Caco-2 (cell line): ENCODE results near the gene TRPV5. TPM values are rescaled to one million over a fixed set of nuclear protein-coding genes. Genes with fewer than 3 reads are reported as not detected.

Source experiments
- BruUV-seq: library from RNA; stranded (reverse); fragments of 400-500 nt; replicated peaks from 2 replicates; lab custom pipeline; 2021; lab: Mats Ljungman, UMichigan
- CTCF ChIA-PET: fragments of 300-600 bp; sonication (Branson Sonifier 250); formaldehyde crosslinking; loops from one replicate; lab custom pipeline; 2022; ENCODE audit warnings: antibody characterized with exemption; lab: Charles Lee
- POLR2A ChIA-PET: fragments of 300-600 bp; sonication (Branson Sonifier 250); formaldehyde crosslinking; loops from one replicate; lab custom pipeline; 2022; ENCODE audit warnings: antibody characterized with exemption; lab: Charles Lee
- DNase-seq, 2 experiments: peaks; one replicate each; pipeline versions ENCODE4 v3.0.0 to v3.0.0-alpha.2; 2020 to 2022
- H3K27me3 ChIP-seq: replicated peaks from 2 replicates; pipeline ENCODE4 v1.6.0; 2011; ENCODE audit warnings: low read length; ENCODE audit not compliant: control insufficient read depth, insufficient read depth
- H3K36me3 ChIP-seq: 2 replicates; pipeline ENCODE4 v1.5.1; 2011; ENCODE audit warnings: low read length; ENCODE audit not compliant: control insufficient read depth, insufficient read depth
- H3K4me1 ChIP-seq: fragments of 250-450 bp; sonication (Bioruptor Pico); 2 replicates; pipeline ENCODE4 v1.5.1; 2020; ENCODE audit warnings: mild to moderate bottlenecking
- H3K4me3 ChIP-seq: 2 replicates; pipeline ENCODE4 v1.5.1; 2011; ENCODE audit warnings: low read depth, mild to moderate bottlenecking, control low read depth, low read length
- H3K9me3 ChIP-seq: fragments of 250-450 bp; sonication (Bioruptor Pico); 2 replicates; pipeline ENCODE4 v1.5.1; 2020; ENCODE audit warnings: mild to moderate bottlenecking, moderate library complexity
- H3K27ac Mint-ChIP-seq: one replicate; pipeline ENCODE4 v1.8.0; 2022; ENCODE audit warnings: mixed read lengths; ENCODE audit not compliant: unreplicated experiment
- H3K27me3 Mint-ChIP-seq: one replicate; pipeline ENCODE4 v1.8.0; 2022; ENCODE audit warnings: mixed read lengths; ENCODE audit not compliant: insufficient read depth, unreplicated experiment
- H3K36me3 Mint-ChIP-seq: one replicate; pipeline ENCODE4 v1.8.0; 2022; ENCODE audit warnings: mild to moderate bottlenecking, mixed read lengths; ENCODE audit not compliant: insufficient read depth, unreplicated experiment
- H3K4me1 Mint-ChIP-seq: one replicate; pipeline ENCODE4 v1.8.0; 2022; ENCODE audit warnings: low read depth, mixed read lengths; ENCODE audit not compliant: unreplicated experiment
- H3K4me3 Mint-ChIP-seq: one replicate; pipeline ENCODE4 v1.8.0; 2022; ENCODE audit warnings: mild to moderate bottlenecking, moderate library complexity, mixed read lengths; ENCODE audit not compliant: unreplicated experiment
- H3K9me3 Mint-ChIP-seq: one replicate; pipeline ENCODE4 v1.8.0; 2022; ENCODE audit warnings: mixed read lengths; ENCODE audit not compliant: unreplicated experiment
- intact Hi-C: fragments of 100-400 bp; cut with micrococcal nuclease; formaldehyde crosslinking; loops from one replicate; pipeline ENCODE4 v1.10.0; 2022; ENCODE audit not compliant: unreplicated experiment
- total RNA-seq: library from RNA; stranded (reverse); gene quantifications from 2 replicates; pipeline ENCODE4 v1.2.3, GENCODE V29; 2022
- TF ChIP-seq, protein P1 (sequence below), 2 experiments: fragments of 200-600 bp in 1 of 2; IDR thresholded peaks; 1 replicate in 1 of 2; 2 replicates in 1 of 2; pipeline versions ENCODE4 v1.5.1 to v1.8.0; 2011 to 2022; ENCODE audit warnings: antibody characterized with exemption in 1 of 2, control low read depth in 1 of 2, inconsistent platforms in 1 of 2, low read depth in 1 of 2, low read length in 1 of 2, mild to moderate bottlenecking in 1 of 2, moderate library complexity in 1 of 2; ENCODE audit not compliant: insufficient read depth in 1 of 2, severe bottlenecking in 1 of 2, unreplicated experiment in 1 of 2

Gene TRPV5
- total RNA-seq, 1 experiment from 2014 or later: not detected

GRCh38 chr7:142910031-142910433 lies 23.5 kb downstream of the TRPV5 start:
- H3K36me3 Mint-ChIP-seq: no peaks in the 10 kb centered on the region
- no TSS peak for BruUV-seq
- H3K4me3 Mint-ChIP-seq: no peak overlapping the region
- intact Hi-C loops: no loop called here
- H3K27me3 ChIP-seq: no peaks in the 10 kb centered on the region
- H3K27ac Mint-ChIP-seq: peak overlapping the region; percentile 36
- peak in 1 of 2 experiments; percentile 22 for DNase-seq
- H3K4me3 ChIP-seq: no peak overlapping the region
- POLR2A ChIA-PET: no interaction called here
- H3K9me3 Mint-ChIP-seq: peaks cover 52% of the 10 kb centered on the region
- no peaks in the 10 kb centered on the region for H3K27me3 Mint-ChIP-seq
- peaks cover 27% of the 10 kb centered on the region for H3K9me3 ChIP-seq
- peaks cover 61% of the 10 kb centered on the region for H3K4me1 Mint-ChIP-seq
- peaks cover 57% of the 10 kb centered on the region for H3K4me1 ChIP-seq
- TF ChIP-seq, protein P1, sequence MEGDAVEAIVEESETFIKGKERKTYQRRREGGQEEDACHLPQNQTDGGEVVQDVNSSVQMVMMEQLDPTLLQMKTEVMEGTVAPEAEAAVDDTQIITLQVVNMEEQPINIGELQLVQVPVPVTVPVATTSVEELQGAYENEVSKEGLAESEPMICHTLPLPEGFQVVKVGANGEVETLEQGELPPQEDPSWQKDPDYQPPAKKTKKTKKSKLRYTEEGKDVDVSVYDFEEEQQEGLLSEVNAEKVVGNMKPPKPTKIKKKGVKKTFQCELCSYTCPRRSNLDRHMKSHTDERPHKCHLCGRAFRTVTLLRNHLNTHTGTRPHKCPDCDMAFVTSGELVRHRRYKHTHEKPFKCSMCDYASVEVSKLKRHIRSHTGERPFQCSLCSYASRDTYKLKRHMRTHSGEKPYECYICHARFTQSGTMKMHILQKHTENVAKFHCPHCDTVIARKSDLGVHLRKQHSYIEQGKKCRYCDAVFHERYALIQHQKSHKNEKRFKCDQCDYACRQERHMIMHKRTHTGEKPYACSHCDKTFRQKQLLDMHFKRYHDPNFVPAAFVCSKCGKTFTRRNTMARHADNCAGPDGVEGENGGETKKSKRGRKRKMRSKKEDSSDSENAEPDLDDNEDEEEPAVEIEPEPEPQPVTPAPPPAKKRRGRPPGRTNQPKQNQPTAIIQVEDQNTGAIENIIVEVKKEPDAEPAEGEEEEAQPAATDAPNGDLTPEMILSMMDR (IDR thresholded peaks at IDR 0.05; ENCODE audit: insufficient read depth in 1 of 2, low read depth in 1 of 2, low read length in 1 of 2, severe bottlenecking in 1 of 2, unreplicated experiment in 1 of 2): no peak
- H3K36me3 ChIP-seq: no peaks in the 10 kb centered on the region; the same call in 1 of the 2 replicates
- CTCF ChIA-PET: interaction anchor here (0.9 to 2.0 kb wide), 4 partner anchors 10 to 47 kb away, joined by 3 to 6 read pairs (median 4); no protein-coding TSS in a partner anchor

DNA sequence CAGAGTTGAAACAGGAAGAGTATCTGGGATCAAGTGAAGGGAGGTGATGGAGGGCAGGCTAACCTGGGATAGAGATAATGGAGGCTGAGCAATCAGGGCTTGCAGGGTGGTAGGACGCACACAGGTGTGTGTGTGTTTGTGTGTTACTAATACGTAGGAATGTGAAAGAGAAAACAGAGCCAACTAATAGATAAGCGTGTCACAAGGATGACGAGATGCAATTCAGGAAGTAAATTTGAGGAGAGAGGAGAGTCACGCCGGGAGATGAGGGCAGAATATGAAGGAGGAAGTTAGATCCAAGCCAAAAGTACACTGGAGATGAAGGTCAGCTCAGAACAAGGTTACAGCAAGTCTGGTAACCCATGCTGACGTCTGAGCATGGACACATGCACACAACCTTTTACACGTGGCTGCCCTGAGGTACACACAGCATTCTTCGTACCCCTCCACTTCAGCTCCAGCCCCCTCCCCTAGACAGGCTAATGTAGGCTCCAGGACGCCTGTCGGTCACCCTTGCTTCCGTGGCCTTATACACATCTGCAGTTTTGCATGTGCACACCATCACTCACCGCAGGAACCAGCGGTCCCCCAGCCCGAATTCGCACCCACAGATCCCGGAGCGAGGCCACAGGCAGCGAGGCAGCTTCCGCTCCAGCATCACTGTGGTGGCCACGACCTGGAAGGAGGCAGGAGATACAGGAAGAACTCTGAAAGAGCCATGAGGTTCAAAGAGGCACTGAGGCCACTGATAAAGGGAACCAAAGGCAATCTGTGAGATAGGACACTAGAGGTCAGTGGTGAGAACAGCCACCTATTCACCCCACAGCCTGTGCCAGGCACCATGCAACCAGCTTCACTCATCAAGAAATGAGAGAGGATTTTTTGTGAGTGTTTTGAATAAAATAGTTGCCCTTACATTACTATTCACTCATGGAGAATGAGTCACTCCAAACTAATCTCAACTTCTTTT lies 24.3 kb downstream of the TRPV5 start:
- Mint-ChIP-seq H3K27me3 (no peaks in the 10 kb centered on the region), H3K4me3 (no peak overlapping the region), H3K36me3 (no peaks in the 10 kb centered on the region), H3K4me1 (peaks cover 56% of the 10 kb centered on the region), H3K9me3 (peaks cover 52% of the 10 kb centered on the region), H3K27ac (peak overlapping the region; percentile 7)
- TF ChIP-seq, protein P1 (IDR thresholded peaks at IDR 0.05; ENCODE audit: insufficient read depth in 1 of 2, low read depth in 1 of 2, low read length in 1 of 2, severe bottlenecking in 1 of 2, unreplicated experiment in 1 of 2): peak; percentile 28 to 33
- Histone ChIP-seq H3K4me3 (no peak overlapping the region), H3K4me1 (peaks cover 49% of the 10 kb centered on the region), H3K9me3 (peaks cover 27% of the 10 kb centered on the region), H3K36me3 (no peaks in the 10 kb centered on the region; the same call in 1 of the 2 replicates), H3K27me3 (no peaks in the 10 kb centered on the region)
- intact Hi-C loops: loop anchor here (1.0 kb wide), 1 partner anchor 94 kb away; no protein-coding TSS in a partner anchor
- no peak for DNase-seq
- CTCF ChIA-PET: interaction anchor here (0.9 to 2.0 kb wide), 3 partner anchors 9 to 36 kb away, joined by 3 to 6 read pairs (median 6); no protein-coding TSS in a partner anchor
- POLR2A ChIA-PET: no interaction called here
- no TSS peak for BruUV-seq

GRCh38 chr7:142908290-142908689 lies 25.3 kb downstream of the TRPV5 start:
- Mint-ChIP-seq H3K36me3 (no peaks in the 10 kb centered on the region), H3K4me1 (peaks cover 47% of the 10 kb centered on the region), H3K4me3 (no peak overlapping the region), H3K27ac (peak overlapping the region; percentile 7), H3K9me3 (peaks cover 52% of the 10 kb centered on the region), H3K27me3 (no peaks in the 10 kb centered on the region)
- intact Hi-C loops: no loop called here
- Histone ChIP-seq H3K4me1 (peaks cover 40% of the 10 kb centered on the region), H3K36me3 (no peaks in the 10 kb centered on the region; the same call in 1 of the 2 replicates), H3K27me3 (no peaks in the 10 kb centered on the region), H3K9me3 (peaks cover 27% of the 10 kb centered on the region), H3K4me3 (no peak overlapping the region)
- POLR2A ChIA-PET: no interaction called here
- BruUV-seq: no TSS peak
- TF ChIP-seq, protein P1 (IDR thresholded peaks at IDR 0.05; ENCODE audit: insufficient read depth in 1 of 2, low read depth in 1 of 2, low read length in 1 of 2, severe bottlenecking in 1 of 2, unreplicated experiment in 1 of 2): no peak
- CTCF ChIA-PET: no interaction called here
- no peak for DNase-seq
